A549 (cell line): ENCODE results near the gene KCTD18. TPM values are rescaled to one million over a fixed set of nuclear protein-coding genes. Genes with fewer than 3 reads are reported as not detected.

Source experiments
- ATAC-seq, 2 experiments: fragments of 200-7000 bp in 1 of 2; fragments of >200 bp in 1 of 2; cut with Nextera tagmentation in 1 of 2; cut with Tn5 transposase in 1 of 2; 3 replicates each; pipeline versions ENCODE4 v1.8.0 to v1.9.1; 2018 to 2020; ENCODE audit warnings: mild to moderate bottlenecking in 1 of 2, moderate library complexity in 1 of 2
- CTCF ChIA-PET: fragments of 300-600 bp; sonication (Branson Sonifier 250); formaldehyde crosslinking; extraction: SDS; loops from one replicate; lab custom pipeline; 2021; ENCODE audit warnings: antibody characterized with exemption, inconsistent platforms; lab: Yijun Ruan, JAX
- POLR2A ChIA-PET: fragments of 350-600 bp; formaldehyde crosslinking; extraction: SDS; loops from one replicate; lab custom pipeline; 2021; ENCODE audit warnings: antibody characterized with exemption, inconsistent platforms; lab: Yijun Ruan, JAX
- DNase-seq, 2 experiments: peaks; one replicate each; pipeline versions ENCODE4 v3.0.0 to v3.0.0-alpha.2; 2011 to 2016; ENCODE audit warnings: low read depth in 1 of 2, low spot score in 1 of 2
- FAIRE-seq: peaks from 2 replicates; lab custom pipeline; 2011; peaks lifted over from hg19 to GRCh38; lab: Jason Lieb, UNC
- H3K27ac ChIP-seq, 2 experiments: fragments of >200 bp; sonication (Bioruptor Twin); formaldehyde crosslinking; 3 replicates each; pipeline ENCODE4 v1.5.1; 2016 to 2017
- H3K4me1 ChIP-seq: fragments of >200 bp; sonication (Bioruptor Twin); formaldehyde crosslinking; 3 replicates; pipeline ENCODE4 v1.6.1; 2016
- H3K4me2 ChIP-seq: fragments of >200 bp; sonication (Bioruptor Twin); formaldehyde crosslinking; 3 replicates; pipeline ENCODE4 v1.6.1; 2016
- H3K4me3 ChIP-seq: fragments of >200 bp; sonication (Bioruptor Twin); formaldehyde crosslinking; 3 replicates; pipeline ENCODE4 v1.5.1; 2016
- H3K9me3 ChIP-seq: fragments of >200 bp; sonication (Bioruptor Twin); formaldehyde crosslinking; 3 replicates; pipeline ENCODE4 v1.6.1; 2016
- BCL3 ChIP-seq: fragments of >200 bp; sonication (Bioruptor Twin); formaldehyde crosslinking; IDR thresholded peaks from 3 replicates; pipeline ENCODE4 v1.6.1; 2016
- BHLHE40 ChIP-seq: IDR thresholded peaks from 2 replicates; pipeline ENCODE4 v1.6.1; 2012; ENCODE audit warnings: low read depth, low read length, inconsistent platforms
- CBX8 ChIP-seq: fragments of 200-600 bp; sonication (generic); IDR thresholded peaks from 2 replicates; pipeline ENCODE4 v1.6.1; 2016
- EHF ChIP-seq: fragments of 250-450 bp; sonication (Bioruptor Pico); IDR thresholded peaks from 2 replicates; pipeline ENCODE4 v1.5.0; 2020; ENCODE audit warnings: mild to moderate bottlenecking
- EP300 ChIP-seq, 2 experiments: fragments of >200 bp; sonication (Bioruptor Twin); formaldehyde crosslinking; IDR thresholded peaks; 2 replicates in 1 of 2; 3 replicates in 1 of 2; pipeline ENCODE4 v1.6.1; 2016 to 2017
- FOXS1 ChIP-seq: fragments of 250-450 bp; sonication (Bioruptor Pico); IDR thresholded peaks from 2 replicates; pipeline ENCODE4 v1.5.0; 2020; ENCODE audit warnings: mild to moderate bottlenecking, moderate library complexity
- GATA3 ChIP-seq: IDR thresholded peaks from 2 replicates; pipeline ENCODE4 v1.6.1; 2012; ENCODE audit warnings: borderline replicate concordance
- HEYL ChIP-seq: fragments of 250-450 bp; sonication (Bioruptor Pico); IDR thresholded peaks from 2 replicates; pipeline ENCODE4 v1.8.0; 2021; ENCODE audit warnings: mild to moderate bottlenecking, moderate library complexity
- JUNB ChIP-seq: fragments of >200 bp; sonication (Bioruptor Twin); formaldehyde crosslinking; IDR thresholded peaks from 2 replicates; pipeline ENCODE4 v1.6.1; 2016
- KDM5A ChIP-seq: fragments of 200-600 bp; sonication (generic); IDR thresholded peaks from 2 replicates; pipeline ENCODE4 v1.6.1; 2016; ENCODE audit warnings: antibody characterized with exemption, mild to moderate bottlenecking
- NPAS2 ChIP-seq: fragments of 250-450 bp; sonication (Bioruptor Pico); IDR thresholded peaks from 2 replicates; pipeline ENCODE4 v1.8.0; 2022; ENCODE audit warnings: mild to moderate bottlenecking, moderate library complexity, borderline replicate concordance
- NR3C1 ChIP-seq: fragments of >200 bp; sonication (Bioruptor Twin); formaldehyde crosslinking; IDR thresholded peaks from 3 replicates; pipeline ENCODE4 v1.6.1; 2017
- RCOR1 ChIP-seq: fragments of 150-350 bp; IDR thresholded peaks from 2 replicates; pipeline ENCODE4 v1.6.1; 2014; ENCODE audit warnings: antibody characterized with exemption, low read length, low read depth
- RNF2 ChIP-seq: fragments of 200-600 bp; sonication (generic); IDR thresholded peaks from 2 replicates; pipeline ENCODE4 v1.6.1; 2016; ENCODE audit warnings: low read depth, mild to moderate bottlenecking, antibody characterized with exemption, moderate library complexity, borderline replicate concordance
- TFCP2L1 ChIP-seq: fragments of 250-450 bp; sonication (Bioruptor Pico); IDR thresholded peaks from 2 replicates; pipeline ENCODE4 v1.5.0; 2021; ENCODE audit warnings: mild to moderate bottlenecking
- USF2 ChIP-seq: fragments of 450-650 bp; IDR thresholded peaks from 2 replicates; pipeline ENCODE4 v1.6.1; 2014; ENCODE audit warnings: antibody characterized with exemption
- ZFP36 ChIP-seq: fragments of 450-650 bp; IDR thresholded peaks from 2 replicates; pipeline ENCODE4 v1.6.1; 2014; ENCODE audit warnings: borderline replicate concordance; ENCODE audit not compliant: partially characterized antibody
- WGBS: methylation state at CpG from one replicate; pipeline ENCODE4 v1.1.6; 2017; ENCODE audit errors: missing lambda C conversion rate; 5-methylcytosine and 5-hydroxymethylcytosine counted together
- polyA plus RNA-seq, 4 experiments: library from polyadenylated mRNA; depleted of rRNA in 3 of 4; stranded (reverse); fragments of >200 nt; fragmentation: RNase III in 1 of 4; extraction: RNeasy Plus Mini Kit Qiagen cat#74134 plus additional on column Dnase treatment in 1 of 4; gene quantifications; 2 replicates in 3 of 4; 3 replicates in 1 of 4; pipeline ENCODE4 v1.2.3, GENCODE V29; 2011 to 2017
- TF ChIP-seq, protein P1 (sequence below): fragments of 250-450 bp; sonication (Bioruptor Pico); IDR thresholded peaks from 2 replicates; pipeline ENCODE4 v1.5.0; 2021; ENCODE audit warnings: mild to moderate bottlenecking, moderate library complexity, borderline replicate concordance
- TF ChIP-seq, protein P2 (sequence below): IDR thresholded peaks from 2 replicates; pipeline ENCODE4 v1.6.1; 2012
- TF ChIP-seq, protein P3 (sequence below): IDR thresholded peaks from 2 replicates; pipeline ENCODE4 v1.6.1; 2012; ENCODE audit warnings: low read depth, borderline replicate concordance

Gene KCTD18
- polyA plus RNA-seq, 2 of the 4 experiments (the other 2 are of a cell fraction) = 12.2 to 21.3 TPM

- no peak for TF ChIP-seq NPAS2 (CRISPR knock-in tag)
- TF ChIP-seq, protein P1, sequence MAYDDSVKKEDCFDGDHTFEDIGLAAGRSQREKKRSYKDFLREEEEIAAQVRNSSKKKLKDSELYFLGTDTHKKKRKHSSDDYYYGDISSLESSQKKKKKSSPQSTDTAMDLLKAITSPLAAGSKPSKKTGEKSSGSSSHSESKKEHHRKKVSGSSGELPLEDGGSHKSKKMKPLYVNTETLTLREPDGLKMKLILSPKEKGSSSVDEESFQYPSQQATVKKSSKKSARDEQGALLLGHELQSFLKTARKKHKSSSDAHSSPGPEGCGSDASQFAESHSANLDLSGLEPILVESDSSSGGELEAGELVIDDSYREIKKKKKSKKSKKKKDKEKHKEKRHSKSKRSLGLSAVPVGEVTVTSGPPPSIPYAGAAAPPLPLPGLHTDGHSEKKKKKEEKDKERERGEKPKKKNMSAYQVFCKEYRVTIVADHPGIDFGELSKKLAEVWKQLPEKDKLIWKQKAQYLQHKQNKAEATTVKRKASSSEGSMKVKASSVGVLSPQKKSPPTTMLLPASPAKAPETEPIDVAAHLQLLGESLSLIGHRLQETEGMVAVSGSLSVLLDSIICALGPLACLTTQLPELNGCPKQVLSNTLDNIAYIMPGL (CRISPR knock-in tag) = no peak
- TF ChIP-seq RCOR1 = no peak
- no peak for TF ChIP-seq EP300 (IDR thresholded peaks at IDR 0.05)
- TF ChIP-seq GATA3 = no peak
- TF ChIP-seq BCL3 = no peak
- no peak for TF ChIP-seq TFCP2L1 (CRISPR knock-in tag)
- no peak for TF ChIP-seq JUNB
- TF ChIP-seq, protein P2, sequence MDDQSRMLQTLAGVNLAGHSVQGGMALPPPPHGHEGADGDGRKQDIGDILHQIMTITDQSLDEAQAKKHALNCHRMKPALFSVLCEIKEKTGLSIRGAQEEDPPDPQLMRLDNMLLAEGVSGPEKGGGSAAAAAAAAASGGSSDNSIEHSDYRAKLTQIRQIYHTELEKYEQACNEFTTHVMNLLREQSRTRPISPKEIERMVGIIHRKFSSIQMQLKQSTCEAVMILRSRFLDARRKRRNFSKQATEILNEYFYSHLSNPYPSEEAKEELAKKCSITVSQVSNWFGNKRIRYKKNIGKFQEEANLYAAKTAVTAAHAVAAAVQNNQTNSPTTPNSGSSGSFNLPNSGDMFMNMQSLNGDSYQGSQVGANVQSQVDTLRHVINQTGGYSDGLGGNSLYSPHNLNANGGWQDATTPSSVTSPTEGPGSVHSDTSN = no peak
- no peak for TF ChIP-seq KDM5A
- no peak for TF ChIP-seq RNF2
- TF ChIP-seq NR3C1 = no peak
- TF ChIP-seq HEYL (CRISPR knock-in tag) = no peak
- no peak for TF ChIP-seq EHF (CRISPR knock-in tag)
- no peak for TF ChIP-seq BHLHE40
- TF ChIP-seq ZFP36 = no peak
- no peak for TF ChIP-seq FOXS1
- TF ChIP-seq CBX8 = no peak
- TF ChIP-seq, all 56 proteins: peak for 0
- ATAC-seq = no peak
- WGBS = 93% methylated on average over 3 of the region's 3 CpGs
- CTCF ChIA-PET = interaction anchor here (0.9 to 1.4 kb wide), 3 partner anchors 10 to 27 kb away, joined by 3 to 4 read pairs (median 3); no protein-coding TSS in a partner anchor
- no peaks in the 10 kb centered on the region for H3K9me3 ChIP-seq
- H3K27ac ChIP-seq = no peak overlapping the region
- POLR2A ChIA-PET = no interaction called here
- FAIRE-seq = no peak
- no peak for DNase-seq
- H3K4me1 ChIP-seq = 0 out of 3 replicates have a peak, but pooled peaks cover 5% of the 10 kb centered on the region
- H3K4me2 ChIP-seq = no peak overlapping the region
- no peak overlapping the region for H3K4me3 ChIP-seq
Observed at GRCh38 chr2:200444530-200444929, 65.3 kb downstream of the KCTD18 start.

GRCh38 chr2:200443916-200444315, 66.0 kb downstream of the KCTD18 start:
- no peak for ATAC-seq
- WGBS = 94% methylated on average over 3 of the region's 3 CpGs
- CTCF ChIA-PET = interaction anchor here (0.7 to 2.1 kb wide), 3 partner anchors 10 to 471 kb away, joined by 3 to 5 read pairs (median 4); no protein-coding TSS in a partner anchor

More at GRCh38 chr2:200443916-200444315, 66.0 kb downstream of the KCTD18 start:
- Histone ChIP-seq H3K4me1 (0 out of 3 replicates have a peak, but pooled peaks cover 5% of the 10 kb centered on the region), H3K4me2 (no peak overlapping the region), H3K9me3 (no peaks in the 10 kb centered on the region), H3K4me3 (no peak overlapping the region), H3K27ac (no peak overlapping the region)
- DNase-seq (no peak), FAIRE-seq (no peak)
- no peak for TF ChIP-seq RNF2
- TF ChIP-seq NR3C1 = no peak
- TF ChIP-seq, protein P3, sequence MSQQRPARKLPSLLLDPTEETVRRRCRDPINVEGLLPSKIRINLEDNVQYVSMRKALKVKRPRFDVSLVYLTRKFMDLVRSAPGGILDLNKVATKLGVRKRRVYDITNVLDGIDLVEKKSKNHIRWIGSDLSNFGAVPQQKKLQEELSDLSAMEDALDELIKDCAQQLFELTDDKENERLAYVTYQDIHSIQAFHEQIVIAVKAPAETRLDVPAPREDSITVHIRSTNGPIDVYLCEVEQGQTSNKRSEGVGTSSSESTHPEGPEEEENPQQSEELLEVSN = no peak
- no peak for TF ChIP-seq USF2
- TF ChIP-seq, all 56 proteins: peak for 0
- POLR2A ChIA-PET = no interaction called here
